ENCODE data around the gene DPEP1. TPM values are rescaled to one million over a fixed set of nuclear protein-coding genes. Genes with fewer than 3 reads are reported as not detected.

Gene DPEP1
- polyA plus RNA-seq, 3 donors: not detected

- H3K4me3 Mint-ChIP-seq: no peak overlapping the region
- 86% methylated on average over 19 of the region's 25 CpGs for WGBS (ENCODE audit: insufficient coverage)
Observed at GRCh38 chr16:89584768-89585549, 28.5 kb upstream of the DPEP1 start.

GRCh38 chr16:89586218-89586617 lies 27.2 kb upstream of the DPEP1 start:
- WGBS (ENCODE audit: insufficient coverage): 94% methylated on average over 2 of the region's 7 CpGs
- Mint-ChIP-seq H3K36me3 (no peaks in the 10 kb centered on the region), H3K9me3 (peaks cover 0 to 4% (median 2%) of the 10 kb centered on the region in 7 donors), H3K4me3 (no peak overlapping the region), H3K4me1 (no peaks in the 10 kb centered on the region), H3K27ac (peak overlapping the region in 1 of 7 donors; percentile 77), H3K27me3 (ENCODE audit: low read depth in 3 of 3) (peaks cover 0 to 2% (median 0%) of the 10 kb centered on the region in 3 donors)
- intact Hi-C loops (cut with micrococcal nuclease): no loop called here
- no peaks in the 10 kb centered on the region for H3K4me1 ChIP-seq (ENCODE audit: control insufficient read depth in 1 of 2, insufficient read depth in 2 of 2, low read length in 2 of 2)
- H3K27ac ChIP-seq (ENCODE audit: low read depth in 1 of 2, low read length in 2 of 2): no peak overlapping the region
- peaks cover 0 to 18% of the 10 kb centered on the region in 2 donors for H3K9me3 ChIP-seq (replicated peaks in 1 of 2; ENCODE audit: control insufficient read depth in 1 of 2, insufficient read depth in 1 of 2, low read length in 2 of 2)
- H3K79me2 ChIP-seq (ENCODE audit: insufficient read depth, low read length): no peaks in the 10 kb centered on the region
- H3K36me3 ChIP-seq (replicated peaks in 1 of 2; ENCODE audit: control insufficient read depth in 1 of 2, insufficient read depth in 2 of 2, low read length in 2 of 2): no peaks in the 10 kb centered on the region
- no peak for TF ChIP-seq CTCF (IDR thresholded peaks at IDR 0.05)
- no peak overlapping the region for H2AFZ ChIP-seq (ENCODE audit: insufficient read depth, low read depth, low read length, poor library complexity, severe bottlenecking)
- DNase-seq: no peak
- H3K4me2 ChIP-seq (replicated peaks; ENCODE audit: extremely low read depth, low read length, poor library complexity, severe bottlenecking): no peak overlapping the region
- no peaks in the 10 kb centered on the region for H4K20me1 ChIP-seq (ENCODE audit: insufficient read depth, low read length)
- H3K27me3 ChIP-seq (ENCODE audit: control insufficient read depth in 2 of 2, insufficient read depth in 2 of 2, low read length in 2 of 2): no peaks in the 10 kb centered on the region
- H3K4me3 ChIP-seq (replicated peaks in 1 of 3; ENCODE audit: low read depth in 2 of 3, low read length in 3 of 3): no peak overlapping the region
- no peak overlapping the region for H3K9ac ChIP-seq (ENCODE audit: insufficient read depth, low read length, poor library complexity, severe bottlenecking)

More at GRCh38 chr16:89584768-89585549, 28.5 kb upstream of the DPEP1 start:
- DNase-seq: no peak
- Mint-ChIP-seq H3K36me3 (no peaks in the 10 kb centered on the region), H3K4me1 (no peaks in the 10 kb centered on the region), H3K27ac (no peak overlapping the region), H3K27me3 (ENCODE audit: low read depth in 3 of 3) (peaks cover 0 to 2% (median 0%) of the 10 kb centered on the region in 3 donors), H3K9me3 (peaks cover 0 to 4% (median 0%) of the 10 kb centered on the region in 7 donors)
- intact Hi-C loops (cut with micrococcal nuclease): no loop called here
- Histone ChIP-seq H3K36me3 (replicated peaks in 1 of 2; ENCODE audit: control insufficient read depth in 1 of 2, insufficient read depth in 2 of 2, low read length in 2 of 2) (no peaks in the 10 kb centered on the region), H3K27ac (ENCODE audit: low read depth in 1 of 2, low read length in 2 of 2) (no peak overlapping the region), H3K27me3 (ENCODE audit: control insufficient read depth in 2 of 2, insufficient read depth in 2 of 2, low read length in 2 of 2) (no peaks in the 10 kb centered on the region), H3K9me3 (replicated peaks in 1 of 2; ENCODE audit: control insufficient read depth in 1 of 2, insufficient read depth in 1 of 2, low read length in 2 of 2) (peaks cover 0 to 23% of the 10 kb centered on the region in 2 donors), H3K9ac (ENCODE audit: insufficient read depth, low read length, poor library complexity, severe bottlenecking) (no peak overlapping the region), H3K79me2 (ENCODE audit: insufficient read depth, low read length) (no peaks in the 10 kb centered on the region), H4K20me1 (ENCODE audit: insufficient read depth, low read length) (no peaks in the 10 kb centered on the region), H2AFZ (ENCODE audit: insufficient read depth, low read depth, low read length, poor library complexity, severe bottlenecking) (no peak overlapping the region), H3K4me3 (replicated peaks in 1 of 3; ENCODE audit: low read depth in 2 of 3, low read length in 3 of 3) (no peak overlapping the region), H3K4me1 (ENCODE audit: control insufficient read depth in 1 of 2, insufficient read depth in 2 of 2, low read length in 2 of 2) (no peaks in the 10 kb centered on the region), H3K4me2 (replicated peaks; ENCODE audit: extremely low read depth, low read length, poor library complexity, severe bottlenecking) (no peak overlapping the region)
- no peak for TF ChIP-seq CTCF (IDR thresholded peaks at IDR 0.05)

Data from CD14-positive monocyte (primary cell).